HTERT RPE-1 (cell line): ENCODE measurements around the gene ZSCAN22.

Source experiments
- in situ Hi-C: fragments of 300-500 bp; cut with MboI; formaldehyde crosslinking; loops from 4 replicates; pipeline ENCODE4 v1.14.3; 2020; ENCODE audit warnings: low sequenced_read_pairs

The ZSCAN22 gene

DNA sequence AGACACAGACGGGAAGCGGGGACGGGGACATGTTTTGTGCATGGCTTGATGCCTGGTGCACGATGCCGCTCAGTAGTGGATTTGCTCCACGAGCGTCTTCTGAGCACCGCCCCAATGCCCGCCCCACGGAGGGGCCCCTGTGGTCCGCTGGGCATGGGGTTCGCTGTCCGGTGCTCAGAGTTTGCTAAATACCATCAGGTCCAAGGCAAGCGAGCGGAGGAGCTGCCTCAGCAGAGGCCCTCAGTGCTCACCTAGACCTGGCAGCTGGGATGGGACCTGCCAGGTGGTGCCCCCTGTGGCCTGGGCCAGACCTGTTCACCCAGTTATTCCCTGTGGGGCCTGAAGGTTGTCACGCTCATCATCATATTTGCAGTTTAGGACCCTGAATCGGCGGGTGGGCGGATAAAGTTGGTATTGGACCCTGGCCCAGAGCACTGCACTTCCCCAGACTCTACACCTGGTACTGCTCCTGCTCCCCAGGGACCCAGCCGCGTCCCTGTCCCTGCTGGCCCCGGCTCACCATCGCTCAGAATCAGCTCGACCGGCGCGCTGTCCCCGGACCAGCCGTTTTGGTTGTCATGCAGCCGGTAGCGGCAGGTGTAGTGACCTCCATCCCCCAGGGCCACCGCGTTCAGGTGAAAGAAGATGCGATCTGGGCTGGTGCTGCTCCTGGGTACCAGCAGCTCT, 24.2 kb downstream of the ZSCAN22 start:
- in situ Hi-C loops = no loop called here

DNA sequence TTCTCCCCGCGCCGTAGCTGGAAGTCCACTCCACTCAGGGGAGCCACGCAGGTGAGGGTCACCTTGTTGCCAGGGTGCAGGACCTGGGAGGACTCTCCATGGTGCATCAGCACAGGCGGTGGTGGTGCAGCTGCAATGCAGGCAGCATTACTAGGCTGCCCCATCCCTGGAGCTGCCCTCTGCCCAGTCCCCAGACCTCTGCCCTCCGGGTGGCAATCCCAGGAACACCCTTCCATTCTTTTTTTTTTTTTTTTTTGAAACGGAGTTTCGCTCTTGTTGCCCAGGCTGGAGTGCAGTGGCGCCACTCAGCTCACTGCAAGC, 24.7 kb downstream of the ZSCAN22 start:
- in situ Hi-C loops = no loop called here

DNA sequence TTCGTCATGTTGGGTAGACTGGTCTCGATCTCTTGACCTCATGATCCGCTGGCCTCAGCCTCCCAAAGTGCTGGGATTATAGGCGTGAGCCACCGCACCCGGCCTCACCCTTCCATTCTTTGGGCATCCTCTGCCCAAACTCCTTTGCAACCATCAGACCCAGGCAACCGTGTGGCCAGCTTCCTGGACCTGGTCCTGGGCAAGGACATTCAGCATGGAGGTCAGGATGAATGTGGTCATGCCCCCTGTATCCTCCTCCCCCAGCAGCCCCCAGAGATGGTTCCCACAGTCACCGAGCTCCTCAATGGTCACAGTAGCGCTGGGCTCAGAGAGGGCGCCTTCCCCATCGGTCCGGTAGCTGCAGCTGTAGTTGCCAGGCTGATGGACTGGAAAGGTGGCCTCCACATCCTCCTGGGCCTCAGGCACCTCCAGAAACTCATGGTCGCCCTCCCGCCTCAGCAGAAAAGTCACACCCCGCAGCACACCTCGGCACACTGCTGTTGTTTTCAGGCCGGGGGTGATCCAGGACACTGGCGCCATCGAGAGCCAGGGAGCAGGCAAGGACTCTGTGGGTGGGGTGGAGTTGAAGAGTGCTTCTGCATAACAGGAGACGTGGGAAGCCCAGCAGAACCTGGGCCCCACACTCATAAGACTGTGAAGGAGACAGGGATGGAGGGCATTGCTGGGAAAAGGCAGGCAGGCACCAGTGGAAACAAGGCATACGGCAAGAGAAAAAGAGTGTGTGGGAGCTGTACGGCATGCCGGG, 25.4 kb downstream of the ZSCAN22 start:
- in situ Hi-C loops = no loop called here

DNA sequence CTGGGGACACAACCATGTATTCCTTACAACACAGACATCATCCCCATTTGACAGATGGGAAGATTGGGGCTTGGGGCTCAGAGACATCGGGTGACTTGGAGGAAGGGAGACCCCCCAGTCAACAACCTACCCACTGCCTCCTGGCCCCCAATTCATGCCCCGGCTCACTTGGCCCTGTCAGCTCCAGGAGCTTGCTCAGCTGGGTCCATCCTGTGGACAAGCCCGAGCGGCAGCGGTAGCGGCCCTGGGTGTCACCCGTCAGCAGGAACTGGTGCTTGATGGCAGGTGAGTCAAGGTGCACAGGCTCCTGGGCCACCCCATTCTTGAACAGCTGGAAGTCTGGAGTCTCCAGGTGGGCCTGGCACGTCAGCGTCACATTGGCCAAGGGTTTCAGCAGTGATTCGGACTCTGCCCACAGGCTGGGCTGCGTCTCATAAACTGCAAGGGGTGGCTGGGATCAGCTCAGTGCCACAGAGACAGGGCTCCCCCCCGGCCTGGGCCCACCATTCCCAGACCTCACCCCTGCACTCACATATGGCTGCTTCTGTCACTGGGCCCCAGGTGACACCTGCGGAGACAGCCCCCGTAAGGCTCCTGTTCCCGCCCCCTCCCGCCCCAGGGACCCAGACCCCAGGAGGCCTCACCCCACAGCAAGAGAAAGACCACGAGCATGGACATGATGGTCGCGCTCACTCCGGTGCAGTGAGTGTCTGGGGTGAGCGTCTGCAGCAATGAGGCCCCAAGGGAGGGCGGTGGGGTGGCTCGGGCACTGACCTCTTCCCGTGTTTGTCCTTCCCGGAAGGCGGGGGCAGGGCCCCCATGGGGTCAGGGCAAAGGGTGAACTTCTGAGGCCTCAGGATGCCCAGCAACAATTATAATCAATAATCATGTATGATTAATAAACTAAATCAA, 26.2 kb downstream of the ZSCAN22 start, which contains the start of gene A1BG:
Gene A1BG (minus strand): TSS at position 733 of the 912 bp plus-strand sequence. CDS start 55 bp downstream, at position 678.
- in situ Hi-C loops = no loop called here

DNA sequence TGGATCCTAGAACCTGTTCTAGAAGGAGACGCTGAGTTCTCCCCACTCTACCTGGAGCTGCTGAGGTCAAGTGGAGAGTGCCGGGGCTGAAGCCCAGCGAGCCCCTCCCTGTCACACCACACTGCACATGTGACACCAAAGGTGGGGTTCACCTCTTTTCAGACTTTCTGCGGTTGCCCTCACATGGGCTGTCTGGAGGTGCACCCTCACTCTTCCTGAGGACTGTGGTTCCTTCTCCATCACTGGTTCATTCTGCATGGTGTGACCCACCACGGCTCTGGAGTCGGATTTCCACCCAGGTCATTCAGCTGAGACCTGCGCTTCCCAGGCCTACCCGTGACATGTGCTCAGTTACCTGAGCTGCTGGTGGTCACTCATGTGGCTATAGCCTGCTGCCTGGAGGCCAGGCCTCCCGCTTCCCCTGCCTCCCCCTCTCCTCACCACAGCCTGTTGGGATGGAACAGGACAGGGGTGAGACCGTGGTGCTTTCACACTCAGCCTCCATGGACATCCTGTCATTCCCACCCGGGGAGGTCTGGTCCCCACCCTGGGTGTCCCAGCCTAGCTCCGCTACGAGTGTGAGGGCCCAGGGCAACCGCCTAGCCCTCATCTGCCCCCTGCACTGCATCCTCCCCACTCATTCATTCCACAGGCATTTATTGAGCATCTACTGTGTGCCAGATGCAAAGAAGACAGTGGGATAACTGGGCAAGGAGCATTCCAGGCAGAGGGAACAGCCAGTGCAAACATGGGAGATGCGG, 27.1 kb downstream of the ZSCAN22 start:
- in situ Hi-C loops = no loop called here

DNA sequence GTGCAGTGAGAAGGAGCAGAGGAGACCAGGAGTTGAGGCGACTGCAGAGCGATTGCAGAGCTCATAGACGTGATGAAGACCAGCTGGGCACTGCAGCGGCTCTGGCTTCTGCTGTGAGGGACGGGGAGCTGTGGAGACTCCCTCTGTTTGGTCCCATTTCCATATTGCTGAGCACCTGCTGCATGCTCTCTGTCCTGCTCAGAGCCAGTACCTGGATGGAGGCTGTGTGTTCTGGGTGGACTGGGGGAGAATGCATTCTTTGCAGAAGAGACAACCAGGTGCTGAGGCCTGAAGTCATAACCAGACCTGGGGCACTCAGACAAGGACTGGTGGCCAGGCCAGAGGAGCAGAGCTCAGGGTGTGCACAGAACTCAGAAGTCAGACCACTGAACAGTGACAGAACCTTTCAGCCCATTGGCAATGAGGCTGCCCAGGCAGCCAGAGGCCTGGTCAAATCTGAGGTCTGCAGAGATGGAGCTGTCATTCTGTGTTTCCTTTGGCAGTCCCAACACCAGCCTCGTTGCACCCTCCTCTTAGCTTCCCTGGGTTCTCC, 27.8 kb downstream of the ZSCAN22 start:
- in situ Hi-C loops = no loop called here

DNA sequence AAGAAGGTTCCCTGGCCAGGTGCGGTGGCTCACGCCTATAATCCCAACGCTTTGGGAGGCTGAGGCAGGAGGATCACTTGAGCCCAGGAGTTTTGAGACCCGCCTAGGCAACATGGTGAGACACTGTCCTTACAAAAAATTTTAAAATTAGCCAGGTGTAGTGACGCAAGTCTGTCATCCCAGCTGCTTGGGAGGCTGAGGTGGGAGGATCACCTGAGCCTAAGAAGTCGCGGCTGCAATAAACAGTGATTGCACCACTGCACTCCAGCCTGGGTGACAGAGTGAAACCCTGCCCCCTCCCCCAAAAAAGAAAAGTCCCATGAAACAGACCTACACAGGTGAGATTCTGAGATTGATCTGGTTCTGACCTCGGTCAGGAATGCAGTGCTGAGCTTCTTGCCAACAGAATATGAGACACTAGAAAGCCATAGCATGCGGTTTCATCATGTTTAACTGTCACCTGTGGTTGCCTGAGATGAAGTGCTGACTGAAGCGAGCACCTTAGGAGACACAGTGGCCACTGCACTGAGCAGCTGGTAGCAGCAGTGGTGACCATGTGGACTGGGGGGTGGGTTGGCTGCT, 28.5 kb downstream of the ZSCAN22 start:
- in situ Hi-C loops = no loop called here

DNA sequence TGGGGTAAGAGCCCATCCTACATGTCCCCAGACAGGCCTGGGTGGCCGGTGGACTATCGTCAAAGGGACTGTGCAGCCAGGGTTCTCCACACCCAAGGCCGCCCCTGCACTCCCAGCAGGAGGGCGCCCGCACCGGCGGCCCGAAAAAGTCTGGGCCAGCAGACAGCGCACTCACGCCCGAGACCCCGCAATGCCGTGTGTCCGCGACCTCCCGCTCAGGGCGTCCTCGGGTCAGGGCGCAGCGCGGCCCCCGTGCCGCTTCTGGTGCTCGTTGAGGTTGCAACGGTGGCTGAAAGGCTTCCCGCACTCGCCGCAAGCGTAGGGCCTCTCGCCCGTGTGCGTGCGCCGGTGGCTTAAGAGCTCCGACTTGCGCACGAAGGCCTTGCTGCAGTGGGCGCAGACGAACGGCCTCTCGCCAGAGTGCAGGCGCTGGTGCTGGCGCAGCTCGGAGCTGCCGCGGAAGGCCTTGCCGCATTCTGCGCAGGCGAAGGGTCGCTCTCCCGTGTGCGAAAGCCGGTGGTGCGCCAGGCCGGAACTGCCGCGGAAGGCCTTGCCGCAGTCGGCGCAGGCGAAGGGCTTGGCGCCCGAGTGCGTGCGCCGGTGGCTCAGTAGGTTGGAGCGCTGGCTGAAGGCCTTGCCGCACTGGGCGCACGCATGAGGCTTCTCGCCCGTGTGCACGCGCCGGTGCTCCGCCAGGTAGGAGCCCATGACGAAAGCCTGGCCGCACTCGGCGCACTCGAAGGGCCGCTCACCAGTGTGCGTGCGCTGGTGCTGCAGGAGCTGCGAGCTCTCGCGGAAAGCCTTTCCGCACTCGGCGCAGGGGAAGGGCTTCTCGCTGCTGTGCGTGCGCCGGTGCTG, 29.3 kb downstream of the ZSCAN22 start:
- in situ Hi-C loops = no loop called here

DNA sequence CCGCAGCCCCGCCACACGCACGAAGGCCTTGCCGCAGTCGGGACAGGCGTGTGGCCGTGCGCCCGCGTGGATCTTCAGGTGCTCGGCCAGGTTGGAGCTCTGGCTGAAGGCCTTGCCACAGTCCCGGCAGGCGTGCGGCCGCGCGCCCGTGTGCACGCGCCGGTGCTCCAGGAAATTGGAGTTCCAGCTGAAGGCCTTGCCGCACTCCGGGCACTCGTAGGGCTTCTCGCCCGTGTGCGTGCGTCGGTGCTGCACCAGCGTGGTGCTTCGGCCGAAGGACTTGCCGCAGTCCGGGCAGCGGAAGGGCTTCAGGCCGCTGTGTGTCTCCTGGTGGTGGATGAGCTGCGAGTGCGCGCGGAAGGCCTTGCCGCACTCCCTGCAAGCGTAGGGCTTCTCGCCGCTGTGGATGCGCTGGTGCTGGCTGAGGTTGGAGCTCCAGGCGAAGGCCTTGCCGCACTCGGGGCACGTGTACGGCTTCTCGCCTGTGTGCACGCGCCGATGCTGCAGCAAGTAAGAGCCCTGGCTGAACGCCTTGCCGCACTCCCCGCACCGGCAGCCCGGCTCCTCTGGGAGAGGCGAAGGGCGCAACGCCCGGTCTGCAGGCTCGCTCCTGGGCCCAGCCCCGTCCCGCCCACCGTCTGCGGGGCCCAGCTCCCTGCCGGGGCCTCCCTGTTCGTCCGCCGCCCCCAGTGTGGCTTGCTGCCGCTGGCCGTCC, 30.1 kb downstream of the ZSCAN22 start:
- in situ Hi-C loops = no loop called here

DNA sequence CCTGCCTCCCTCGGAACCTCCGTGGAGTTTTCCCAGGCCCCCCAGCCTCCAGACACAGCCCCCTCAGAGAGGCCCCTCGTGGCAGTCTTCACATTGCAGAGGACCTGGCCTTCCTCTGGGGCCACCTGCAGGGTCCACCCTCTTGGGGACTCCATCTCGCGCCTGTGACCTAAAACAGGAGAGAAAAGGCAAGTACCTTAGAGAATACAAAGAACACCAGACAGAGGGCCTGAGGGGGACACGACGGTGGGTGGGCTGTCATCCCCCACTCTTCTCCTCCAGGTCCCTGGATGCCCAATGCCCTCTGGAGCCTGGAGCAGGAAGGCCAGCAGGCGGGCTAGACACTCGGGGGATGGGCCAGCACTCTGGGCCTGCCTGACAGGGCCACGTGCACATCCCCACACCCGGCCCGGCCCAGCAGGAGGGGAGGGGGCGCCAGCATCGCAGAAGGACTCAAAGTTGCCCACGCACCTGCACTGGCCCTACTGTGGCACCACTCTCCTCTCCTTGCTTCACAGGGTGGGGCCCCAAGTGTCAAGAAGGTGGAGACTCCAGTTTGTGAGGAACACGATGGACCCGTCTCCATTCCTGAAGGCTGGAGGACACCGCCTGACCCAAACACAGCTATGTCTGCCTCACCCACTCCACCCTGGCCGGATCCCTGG, 30.8 kb downstream of the ZSCAN22 start:
- in situ Hi-C loops = no loop called here

DNA sequence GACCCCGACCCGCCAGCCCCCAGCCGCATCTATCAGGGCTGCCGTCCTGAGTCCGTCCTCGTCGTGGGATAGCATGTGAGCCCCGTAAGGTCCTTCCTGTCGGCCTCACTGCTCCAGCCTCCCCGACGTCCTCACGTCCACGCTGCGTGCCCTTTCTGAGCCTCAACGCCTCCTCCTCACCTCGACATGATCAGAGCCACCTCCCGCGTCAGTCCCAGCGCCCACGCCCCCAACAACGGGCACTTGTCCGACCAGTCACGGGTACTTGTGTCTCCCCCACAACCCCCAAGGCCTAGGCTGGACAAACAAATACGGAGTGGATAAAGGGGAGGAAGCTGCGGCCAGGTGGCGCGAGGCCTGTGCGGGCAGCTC, 35.1 kb downstream of the ZSCAN22 start:
- in situ Hi-C loops = no loop called here

DNA sequence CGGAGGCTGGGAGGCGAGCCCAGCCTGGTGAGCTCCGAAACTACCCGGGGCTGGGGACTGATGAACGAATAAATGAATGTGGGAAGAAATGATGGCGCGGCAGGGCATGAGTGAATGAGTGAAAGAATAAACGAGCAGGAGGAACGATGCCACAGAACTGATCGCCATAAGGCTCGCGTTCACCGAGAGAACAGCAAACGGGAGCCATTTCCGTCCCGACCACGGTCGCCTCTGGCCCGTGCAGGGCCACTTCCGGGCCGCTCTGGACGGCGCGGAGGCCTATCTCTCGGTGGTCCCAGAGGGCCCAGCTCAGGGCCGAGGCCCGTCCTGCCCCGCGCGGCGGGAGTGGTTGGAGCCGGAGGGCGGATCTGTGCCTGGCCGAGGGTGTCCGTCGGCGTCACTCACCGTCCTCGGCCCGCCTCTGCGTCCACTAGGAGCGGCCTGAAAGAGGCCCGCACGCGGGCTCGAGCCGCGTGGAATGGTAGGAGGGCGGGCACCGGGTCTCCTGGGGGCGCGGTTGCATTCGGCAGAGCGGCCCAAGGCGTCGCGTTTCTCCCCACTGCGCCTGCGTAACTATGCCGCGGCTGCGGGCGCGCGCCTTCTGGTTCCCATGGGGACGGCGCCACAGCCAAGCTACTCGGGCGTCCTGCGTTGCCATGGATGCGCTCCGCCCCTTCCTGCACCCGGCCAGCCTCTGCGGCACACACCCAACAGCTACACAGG, 35.6 kb downstream of the ZSCAN22 start, which contains the start of gene ZNF497:
Gene ZNF497 (minus strand): TSS at position 480 of the 723 bp plus-strand sequence. CDS start 5,116 bp downstream, outside the sequence.
- in situ Hi-C loops = no loop called here

DNA sequence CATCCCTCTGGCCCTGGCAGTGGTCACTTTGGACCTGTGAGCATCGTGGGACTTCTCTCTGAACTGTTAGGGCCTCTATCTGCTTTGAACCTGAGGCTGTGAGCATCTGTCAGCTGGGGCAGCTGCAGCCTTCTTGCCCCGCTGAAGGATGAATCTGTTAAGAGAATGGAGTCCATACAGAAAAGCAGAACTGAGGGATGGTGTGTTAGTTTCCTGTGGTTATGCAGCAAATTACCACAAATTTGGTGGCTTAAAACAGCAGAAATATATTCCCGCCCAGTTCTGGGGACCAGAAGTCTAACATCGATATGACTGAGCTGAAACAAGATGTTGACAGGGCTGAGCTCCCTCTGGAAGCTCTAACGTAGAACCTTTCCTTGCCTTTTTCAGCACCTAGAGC, 37.4 kb downstream of the ZSCAN22 start:
- in situ Hi-C loops = no loop called here

DNA sequence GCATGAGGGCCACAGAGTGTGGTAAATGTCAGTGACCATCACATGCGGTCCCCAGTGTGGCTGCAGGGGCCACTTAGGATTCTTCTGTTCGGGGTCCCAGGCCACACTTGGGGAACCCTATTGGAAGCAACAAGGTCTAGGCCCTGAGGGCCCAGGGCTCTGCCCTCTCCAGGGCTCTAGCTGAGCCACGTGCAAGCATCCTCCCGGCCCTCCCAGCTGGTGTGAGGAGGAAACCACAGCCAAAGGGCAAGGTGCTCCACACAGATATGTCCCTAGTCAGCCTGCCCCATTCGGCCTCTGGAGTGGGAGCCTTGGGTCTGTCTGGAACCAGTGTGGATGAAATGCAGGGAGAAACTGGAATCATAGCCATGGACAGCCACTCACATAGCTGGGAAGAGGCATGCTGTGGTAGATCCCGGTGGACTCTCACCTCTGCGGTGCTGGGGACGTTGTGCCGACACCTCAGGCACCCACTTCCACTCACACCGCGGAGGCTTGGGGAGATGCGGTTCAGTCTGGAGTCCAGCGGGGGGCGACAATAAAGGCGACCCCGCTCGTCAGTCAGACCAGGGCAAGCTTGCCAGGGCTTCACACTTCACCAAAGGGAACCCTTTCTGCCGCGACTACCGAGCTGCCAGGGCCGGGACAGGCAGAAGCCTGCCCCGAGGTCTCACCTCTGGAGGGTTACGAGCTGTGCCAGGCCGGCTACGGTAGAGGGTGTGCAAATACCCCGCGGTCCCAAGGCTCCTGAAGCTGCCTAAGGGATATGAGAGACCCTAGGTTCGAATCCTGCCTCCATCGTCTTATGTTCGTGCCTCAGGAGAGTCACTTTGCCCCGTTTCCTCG, 40.0 kb downstream of the ZSCAN22 start:
- in situ Hi-C loops = no loop called here

DNA sequence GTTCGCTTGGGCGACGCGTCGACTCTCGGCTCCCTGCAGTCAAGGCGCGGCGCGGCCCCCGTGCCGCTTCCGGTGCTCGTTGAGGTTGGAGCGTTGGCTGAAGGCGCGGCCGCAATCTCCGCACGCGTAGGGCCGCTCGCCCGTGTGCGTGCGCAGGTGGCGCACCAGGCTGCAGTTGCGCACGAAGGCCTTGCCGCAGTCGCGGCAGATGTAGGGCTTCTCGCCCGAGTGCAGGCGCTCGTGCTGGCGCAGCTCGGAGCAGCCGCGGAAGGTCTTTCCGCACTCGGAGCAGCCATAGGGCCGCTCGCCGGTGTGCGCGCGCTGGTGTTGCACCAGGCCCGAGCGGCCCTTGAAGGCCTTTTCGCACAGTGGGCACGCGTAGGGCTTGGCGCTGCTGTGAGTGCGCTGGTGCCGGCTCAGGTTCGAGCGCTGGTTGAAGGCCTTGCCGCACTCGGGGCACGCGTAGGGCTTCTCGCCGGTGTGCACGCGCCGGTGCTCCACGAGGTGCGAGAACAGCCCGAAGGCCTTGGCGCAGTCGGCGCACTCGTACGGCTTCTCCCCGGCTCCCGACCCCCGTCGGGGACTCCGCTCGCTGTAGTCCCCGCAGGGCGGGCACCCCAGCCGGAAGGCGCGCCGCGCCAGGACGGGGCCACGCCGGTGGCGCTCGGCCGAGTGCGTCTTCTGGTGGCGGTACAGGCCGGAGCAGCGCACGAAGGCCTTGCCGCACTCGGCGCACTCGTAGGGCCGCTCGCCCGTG, 41.1 kb downstream of the ZSCAN22 start:
- in situ Hi-C loops = no loop called here
